NT2/D1 (cell line): ENCODE measurements around the gene ARF4.

ENCODE experiments used
- SUZ12 ChIP-seq: IDR thresholded peaks from 2 replicates; pipeline ENCODE4 v1.6.1; 2011; ENCODE audit not compliant: insufficient read length, insufficient read depth; ENCODE audit errors: extremely low read depth
- YY1 ChIP-seq: IDR thresholded peaks from 2 replicates; pipeline ENCODE4 v1.6.1; 2011; ENCODE audit not compliant: insufficient read length, insufficient read depth
- ZNF274 ChIP-seq: IDR thresholded peaks from 2 replicates; pipeline ENCODE4 v1.6.1; 2011; ENCODE audit warnings: mild to moderate bottlenecking, low read depth, low read length

DNA sequence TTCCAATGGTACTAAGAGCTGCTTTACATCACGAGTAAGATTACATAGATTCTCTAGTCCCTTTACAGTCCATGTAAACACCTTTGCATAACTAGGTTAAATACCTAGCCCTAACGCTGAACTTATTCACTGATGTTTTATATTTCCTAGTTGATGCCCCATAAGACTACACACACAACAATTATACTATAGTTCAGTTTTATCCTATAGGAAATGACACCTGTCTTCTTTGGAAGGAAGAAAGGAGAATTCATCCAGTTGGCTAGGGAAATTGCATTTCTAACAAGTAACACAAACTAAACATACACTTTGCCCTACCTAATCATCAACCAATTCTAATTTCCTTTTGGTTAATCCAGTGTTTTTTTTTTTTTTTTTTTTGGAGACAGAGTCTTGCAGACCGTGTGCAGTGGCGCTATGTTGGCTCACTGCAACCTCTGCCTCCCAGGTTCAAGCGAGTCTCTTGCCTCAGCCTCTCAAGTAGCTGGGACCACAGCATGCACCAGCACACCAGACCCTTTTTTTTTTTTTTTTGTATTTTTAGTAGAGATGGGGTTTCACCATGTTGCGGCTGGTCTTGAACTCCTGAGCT, 27.2 kb downstream of the ARF4 start:
- TF ChIP-seq ZNF274, result no peak
- TF ChIP-seq SUZ12, result no peak
- no peak for TF ChIP-seq YY1
